M059J (cell line): ENCODE results near the gene HOXC13. TPM values are rescaled to one million over a fixed set of nuclear protein-coding genes. Genes with fewer than 3 reads are reported as not detected.

Experiments
- DNase-seq: peaks from one replicate; pipeline ENCODE4 v3.0.0-alpha.2; 2012; ENCODE audit warnings: low read depth
- total RNA-seq: library from RNA; depleted of rRNA; stranded (reverse); fragments of >200 nt; shearing (Covaris generic); gene quantifications from 2 replicates; pipeline ENCODE4 v1.2.3, GENCODE V29; 2014; rRNA removed

The HOXC13 gene
- total RNA-seq, 1 experiment from 2014 or later: 27.8 TPM

DNA sequence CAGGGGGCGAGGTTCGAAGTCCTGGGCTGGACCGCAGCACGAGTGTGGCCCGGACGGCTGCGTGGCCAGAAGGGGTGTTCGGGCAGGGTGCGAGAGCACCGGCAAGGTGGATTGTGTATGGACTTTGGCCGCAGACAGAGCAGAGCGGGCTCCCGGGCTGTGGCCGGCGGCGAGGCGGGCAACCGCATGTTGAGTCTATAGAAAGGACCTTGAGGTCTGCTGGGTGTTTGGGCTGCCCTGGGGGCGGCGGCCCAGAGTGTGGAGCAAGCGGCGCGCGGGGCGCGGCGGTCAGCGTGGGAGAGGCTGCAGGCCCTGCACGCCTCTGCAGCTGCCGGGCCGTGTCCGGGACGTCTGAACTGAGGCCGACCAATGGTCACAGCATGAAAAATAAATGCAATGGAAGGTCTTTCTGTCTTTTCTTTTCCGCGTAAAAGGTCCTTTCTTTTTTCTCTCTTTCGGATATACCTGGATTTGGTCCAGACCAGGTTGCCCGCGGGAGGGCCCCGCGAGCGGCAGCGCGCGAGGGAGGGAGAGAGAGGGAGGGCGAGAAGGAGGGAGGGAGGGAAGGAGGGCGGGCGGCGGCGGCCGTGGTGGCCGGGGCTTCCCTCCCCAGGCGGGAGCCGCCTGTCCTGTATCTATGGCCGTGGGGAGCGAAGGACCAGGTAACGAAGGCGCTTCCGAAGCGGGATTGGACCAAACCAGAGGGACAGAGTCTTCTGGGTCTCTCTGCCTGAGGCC lies 55.8 kb downstream of the HOXC13 start:
- DNase-seq: no peak

DNA sequence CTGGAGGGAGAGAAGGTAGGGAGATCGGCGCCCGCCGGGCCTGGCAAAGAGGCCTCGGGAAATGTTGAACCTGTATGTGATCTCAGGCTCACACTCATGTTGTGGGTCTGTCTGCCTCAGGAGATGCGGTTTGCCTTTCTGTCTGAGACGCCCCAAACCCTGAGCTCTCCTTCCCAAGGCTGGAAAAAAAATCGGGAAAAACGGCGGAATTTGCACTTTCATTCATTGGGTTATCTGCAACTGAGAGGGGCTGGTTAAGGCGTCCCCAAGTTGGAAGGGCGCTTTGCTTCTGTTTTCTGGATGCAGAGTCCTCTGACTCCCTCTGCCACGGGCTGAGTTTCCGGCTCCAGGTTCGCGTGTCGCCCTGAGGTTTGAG lies 56.4 kb downstream of the HOXC13 start:
- DNase-seq: no peak

DNA sequence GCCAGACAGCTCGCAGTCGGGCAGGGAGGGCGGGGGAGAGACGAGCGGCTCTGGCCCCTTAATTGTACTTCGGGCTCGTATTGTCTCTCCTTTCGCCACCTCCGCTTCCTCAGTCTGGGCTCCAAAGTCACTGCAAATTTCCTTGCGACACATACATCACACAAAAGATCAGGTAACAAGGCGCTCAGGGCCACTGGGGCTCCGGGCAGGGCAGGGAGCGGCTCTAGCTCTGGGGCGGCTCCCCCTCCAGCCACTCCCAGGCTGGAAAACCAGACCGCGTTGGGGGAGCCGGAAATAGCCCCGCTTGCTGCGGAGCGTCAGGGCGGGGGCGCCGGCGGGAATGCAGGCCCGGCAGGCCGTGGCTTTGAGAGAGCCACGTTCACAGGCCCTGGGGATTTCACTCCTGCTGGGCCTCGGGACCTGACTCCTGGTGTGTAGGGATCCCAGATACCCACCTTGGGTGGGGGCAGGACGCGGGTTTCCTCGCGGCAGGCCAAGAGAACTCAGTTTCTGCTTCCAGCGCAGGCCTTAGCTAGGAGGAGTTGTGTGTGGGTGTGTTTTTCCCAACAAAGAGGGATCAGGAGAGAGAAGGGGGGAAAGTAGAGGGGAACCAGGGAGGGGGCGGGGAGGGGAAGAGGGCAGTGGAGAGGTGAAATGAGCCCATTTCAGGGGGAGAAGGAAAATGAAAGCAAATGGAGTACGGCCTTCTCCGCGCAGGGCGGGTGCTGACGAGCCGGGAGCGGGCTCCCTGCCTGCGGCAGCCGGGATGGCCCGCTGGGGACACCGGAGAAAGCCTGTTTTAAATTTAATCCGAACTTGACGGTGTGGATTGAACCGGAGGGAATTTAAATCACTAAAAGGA lies 57.0 kb downstream of the HOXC13 start:
- DNase-seq: no peak

Other genes starting within 250 kb of the HOXC13 start
- 28.3 and 47.3 TPM in 2 replicates for gene CALCOCO1, start 211.4 kb upstream of the HOXC13 start, total RNA-seq
- not detected in 2 replicates for gene CISTR, start 186.9 kb upstream of the HOXC13 start, total RNA-seq
- not detected in 2 replicates for gene HOXC12, start 16.1 kb downstream of the HOXC13 start, total RNA-seq
- 1.7 and 1.9 TPM in 2 replicates for gene HOXC11, start 34.3 kb downstream of the HOXC13 start, total RNA-seq
- 5.0 and 7.4 TPM in 2 replicates for gene HOTAIR, start 36.1 kb downstream of the HOXC13 start, total RNA-seq
- gene HOXC10, start 46.3 kb downstream of the HOXC13 start, total RNA-seq: 15.0 and 15.3 TPM in 2 replicates
- 4.9 and 5.7 TPM in 2 replicates for gene HOXC9, start 61.3 kb downstream of the HOXC13 start, total RNA-seq
- gene HOXC8, start 70.2 kb downstream of the HOXC13 start, total RNA-seq: 0.84 and 1.2 TPM in 2 replicates
- gene HOXC6, start 89.6 kb downstream of the HOXC13 start, total RNA-seq: 2.5 and 5.2 TPM in 2 replicates
- 0.25 TPM in 1 of 2 replicates, not detected in the other for gene HOXC5, start 94.2 kb downstream of the HOXC13 start, total RNA-seq
- gene HOXC4, start 115.0 kb downstream of the HOXC13 start, total RNA-seq: 1.9 and 4.3 TPM in 2 replicates